GM23338 (cell line): Measurements from ENCODE around the gene CENPN. TPM values are rescaled to one million over a fixed set of nuclear protein-coding genes. Genes with fewer than 3 reads are reported as not detected.

Source experiments
- ATAC-seq: fragments of 200-7000 bp; cut with Tn5 transposase; 3 replicates; pipeline ENCODE4 v1.9.1; 2020
- DNase-seq: peaks from one replicate; pipeline ENCODE4 v3.0.0-alpha.2; 2015; ENCODE audit warnings: low spot score
- H2AFZ ChIP-seq: fragments of 200-600 bp; sonication (generic); 2 replicates; pipeline ENCODE4 v1.8.0; 2016; ENCODE audit warnings: antibody characterized with exemption, mild to moderate bottlenecking, moderate library complexity
- H3F3A ChIP-seq: fragments of 200-600 bp; sonication (generic); replicated peaks from 2 replicates; pipeline ENCODE4 v1.8.0; 2017; ENCODE audit warnings: antibody characterized with exemption, mixed run types, low read depth
- H3K27ac ChIP-seq: fragments of 200-600 bp; sonication (generic); 2 replicates; pipeline ENCODE4 v1.6.1; 2016; ENCODE audit warnings: low read depth
- H3K27me3 ChIP-seq: fragments of 200-600 bp; sonication (generic); 2 replicates; pipeline ENCODE4 v1.8.0; 2016; ENCODE audit warnings: mild to moderate bottlenecking, mixed run types, moderate library complexity; ENCODE audit not compliant: insufficient read depth
- H3K36me3 ChIP-seq: fragments of 200-600 bp; sonication (generic); 2 replicates; pipeline ENCODE4 v1.8.0; 2016; ENCODE audit warnings: mild to moderate bottlenecking; ENCODE audit not compliant: insufficient read depth
- H3K4me1 ChIP-seq: fragments of 200-600 bp; sonication (generic); 2 replicates; pipeline ENCODE4 v1.8.0; 2016; ENCODE audit warnings: mild to moderate bottlenecking, moderate library complexity; ENCODE audit not compliant: insufficient read depth
- H3K4me2 ChIP-seq: fragments of 200-600 bp; sonication (generic); 2 replicates; pipeline ENCODE4 v1.7.1; 2017; ENCODE audit warnings: mixed run types
- H3K4me3 ChIP-seq: fragments of 200-600 bp; sonication (generic); 2 replicates; pipeline ENCODE4 v1.6.1; 2016; ENCODE audit warnings: mixed run types
- H3K79me2 ChIP-seq: fragments of 200-600 bp; sonication (generic); replicated peaks from 2 replicates; pipeline ENCODE4 v1.8.0; 2017; ENCODE audit warnings: mild to moderate bottlenecking; ENCODE audit not compliant: insufficient read depth
- H3K9me2 ChIP-seq: fragments of 200-600 bp; sonication (generic); 2 replicates; pipeline ENCODE4 v1.8.0; 2017; ENCODE audit not compliant: insufficient read depth
- H4K20me1 ChIP-seq: fragments of 200-600 bp; sonication (generic); replicated peaks from 2 replicates; pipeline ENCODE4 v1.8.0; 2017; ENCODE audit warnings: mild to moderate bottlenecking; ENCODE audit not compliant: insufficient read depth
- H3K27ac Mint-ChIP-seq: 2 replicates; pipeline ENCODE4 v1.8.0; 2020; ENCODE audit warnings: inconsistent platforms, mild to moderate bottlenecking, moderate library complexity, mixed read lengths
- H3K27me3 Mint-ChIP-seq: 3 replicates; pipeline ENCODE4 v1.8.0; 2022; ENCODE audit warnings: low read depth, mild to moderate bottlenecking, moderate library complexity, mixed read lengths, inconsistent platforms; ENCODE audit not compliant: insufficient read depth, poor library complexity
- H3K36me3 Mint-ChIP-seq: 3 replicates; pipeline ENCODE4 v1.8.0; 2021; ENCODE audit warnings: low read depth, mild to moderate bottlenecking, inconsistent platforms, moderate library complexity, mixed read lengths
- H3K4me1 Mint-ChIP-seq: 3 replicates; pipeline ENCODE4 v1.8.0; 2020; ENCODE audit warnings: mild to moderate bottlenecking, inconsistent platforms, mixed read lengths
- H3K4me3 Mint-ChIP-seq: 3 replicates; pipeline ENCODE4 v1.8.0; 2021; ENCODE audit warnings: moderate library complexity, mild to moderate bottlenecking, inconsistent platforms, mixed read lengths
- H3K9me3 Mint-ChIP-seq: 3 replicates; pipeline ENCODE4 v1.8.0; 2020; ENCODE audit warnings: moderate library complexity, mild to moderate bottlenecking, inconsistent platforms, mixed read lengths
- CREB1 ChIP-seq: fragments of 250-450 bp; sonication (Bioruptor Pico); IDR thresholded peaks from 2 replicates; pipeline ENCODE4 v1.5.0; 2020; ENCODE audit warnings: low read depth, mild to moderate bottlenecking, moderate library complexity
- EZH2 ChIP-seq: fragments of 200-600 bp; sonication (generic); IDR thresholded peaks from one replicate; pipeline ENCODE4 v1.8.0; 2017; ENCODE audit warnings: antibody characterized with exemption, mild to moderate bottlenecking, low read depth; ENCODE audit not compliant: unreplicated experiment
- EZH2phosphoT487 ChIP-seq: fragments of 200-600 bp; sonication (generic); IDR thresholded peaks from one replicate; pipeline ENCODE4 v1.8.1; 2018; ENCODE audit warnings: antibody characterized with exemption; ENCODE audit not compliant: unreplicated experiment
- JUNB ChIP-seq: IDR thresholded peaks from one replicate; pipeline ENCODE4 v1.6.1; 2016; ENCODE audit warnings: antibody characterized with exemption; ENCODE audit not compliant: unreplicated experiment
- STAT1 ChIP-seq: IDR thresholded peaks from one replicate; pipeline ENCODE4 v1.6.1; 2016; ENCODE audit warnings: antibody characterized with exemption; ENCODE audit not compliant: unreplicated experiment
- ZNF462 ChIP-seq: fragments of 250-450 bp; sonication (Bioruptor Pico); IDR thresholded peaks from 2 replicates; pipeline ENCODE4 v1.5.0; 2020; ENCODE audit warnings: mild to moderate bottlenecking, moderate library complexity
- polyA plus RNA-seq: library from polyadenylated mRNA; unstranded; fragments of >200 nt; fragmentation: Nextera tagmentation; extraction: Ambion mirVana; gene quantifications from 2 replicates; pipeline ENCODE4 v1.2.1, GENCODE V29; 2016
- total RNA-seq: library from RNA; depleted of rRNA; stranded (reverse); fragments of >200 nt; shearing (Covaris generic); gene quantifications from 2 replicates; pipeline ENCODE4 v1.2.3, GENCODE V29; 2014
- TF ChIP-seq, protein P1 (sequence below): IDR thresholded peaks from one replicate; pipeline ENCODE4 v1.6.1; 2018; ENCODE audit warnings: antibody characterized with exemption; ENCODE audit not compliant: unreplicated experiment
- TF ChIP-seq, protein P2 (sequence below): IDR thresholded peaks from 2 replicates; pipeline ENCODE4 v1.6.1; 2016; ENCODE audit warnings: antibody characterized with exemption

Gene CENPN
- total and polyA plus RNA-seq, 2 experiments from 2014 or later = 43.6 to 80.8 TPM

- no peak overlapping the region for H3K27ac ChIP-seq
Measured at GRCh38 chr16:80969114-80969484, 37.9 kb upstream of the CENPN start.

DNA sequence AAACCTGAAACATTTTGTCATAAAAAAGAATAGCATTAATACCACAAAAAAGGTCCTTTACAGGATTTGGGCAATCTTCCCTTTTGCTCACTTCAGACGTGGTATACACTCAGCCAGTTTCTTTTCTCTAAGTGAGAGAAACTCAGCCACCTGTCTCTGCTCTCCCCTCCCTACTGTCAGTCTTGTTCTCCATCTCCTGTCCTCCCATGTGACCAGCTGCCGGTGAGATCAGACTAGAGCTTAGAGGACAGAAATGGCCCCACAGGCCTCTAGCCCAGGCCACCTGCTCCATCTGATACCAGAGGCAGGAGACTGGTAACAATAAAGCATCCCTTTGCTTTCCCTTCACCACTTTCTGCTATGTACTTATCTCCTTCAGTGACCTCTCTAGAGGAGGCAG lies 35.2 kb upstream of the CENPN start:
- ATAC-seq (no peak), DNase-seq (no peak)
- no peak overlapping the region for H3K4me3 ChIP-seq
- Mint-ChIP-seq H3K27me3 (peaks cover 2% of the 10 kb centered on the region), H3K36me3 (no peaks in the 10 kb centered on the region; the same call in 2 of the 3 replicates), H3K27ac (no peak overlapping the region), H3K9me3 (no peaks in the 10 kb centered on the region), H3K4me3 (no peak overlapping the region), H3K4me1 (peaks cover 2% of the 10 kb centered on the region; the same call in 2 of the 3 replicates)
- no peak overlapping the region for H3K27ac ChIP-seq
- H3K36me3 ChIP-seq = no peaks in the 10 kb centered on the region
- no peak overlapping the region for H2AFZ ChIP-seq
- H3K4me2 ChIP-seq = no peak overlapping the region
- H4K20me1 ChIP-seq = peaks cover 5% of the 10 kb centered on the region; the same call in 1 of the 2 replicates
- no peaks in the 10 kb centered on the region for H3K79me2 ChIP-seq
- H3K9me2 ChIP-seq = no peaks in the 10 kb centered on the region
- no peaks in the 10 kb centered on the region for H3K27me3 ChIP-seq
- H3F3A ChIP-seq = no peaks in the 10 kb centered on the region
- no peaks in the 10 kb centered on the region for H3K4me1 ChIP-seq
- TF ChIP-seq ZNF462 (CRISPR knock-in tag) (no peak), EZH2 (no peak), JUNB (no peak), CREB1 (CRISPR knock-in tag) (no peak)
- TF ChIP-seq, protein P1, sequence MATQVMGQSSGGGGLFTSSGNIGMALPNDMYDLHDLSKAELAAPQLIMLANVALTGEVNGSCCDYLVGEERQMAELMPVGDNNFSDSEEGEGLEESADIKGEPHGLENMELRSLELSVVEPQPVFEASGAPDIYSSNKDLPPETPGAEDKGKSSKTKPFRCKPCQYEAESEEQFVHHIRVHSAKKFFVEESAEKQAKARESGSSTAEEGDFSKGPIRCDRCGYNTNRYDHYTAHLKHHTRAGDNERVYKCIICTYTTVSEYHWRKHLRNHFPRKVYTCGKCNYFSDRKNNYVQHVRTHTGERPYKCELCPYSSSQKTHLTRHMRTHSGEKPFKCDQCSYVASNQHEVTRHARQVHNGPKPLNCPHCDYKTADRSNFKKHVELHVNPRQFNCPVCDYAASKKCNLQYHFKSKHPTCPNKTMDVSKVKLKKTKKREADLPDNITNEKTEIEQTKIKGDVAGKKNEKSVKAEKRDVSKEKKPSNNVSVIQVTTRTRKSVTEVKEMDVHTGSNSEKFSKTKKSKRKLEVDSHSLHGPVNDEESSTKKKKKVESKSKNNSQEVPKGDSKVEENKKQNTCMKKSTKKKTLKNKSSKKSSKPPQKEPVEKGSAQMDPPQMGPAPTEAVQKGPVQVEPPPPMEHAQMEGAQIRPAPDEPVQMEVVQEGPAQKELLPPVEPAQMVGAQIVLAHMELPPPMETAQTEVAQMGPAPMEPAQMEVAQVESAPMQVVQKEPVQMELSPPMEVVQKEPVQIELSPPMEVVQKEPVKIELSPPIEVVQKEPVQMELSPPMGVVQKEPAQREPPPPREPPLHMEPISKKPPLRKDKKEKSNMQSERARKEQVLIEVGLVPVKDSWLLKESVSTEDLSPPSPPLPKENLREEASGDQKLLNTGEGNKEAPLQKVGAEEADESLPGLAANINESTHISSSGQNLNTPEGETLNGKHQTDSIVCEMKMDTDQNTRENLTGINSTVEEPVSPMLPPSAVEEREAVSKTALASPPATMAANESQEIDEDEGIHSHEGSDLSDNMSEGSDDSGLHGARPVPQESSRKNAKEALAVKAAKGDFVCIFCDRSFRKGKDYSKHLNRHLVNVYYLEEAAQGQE = no peak
- TF ChIP-seq, protein P2, sequence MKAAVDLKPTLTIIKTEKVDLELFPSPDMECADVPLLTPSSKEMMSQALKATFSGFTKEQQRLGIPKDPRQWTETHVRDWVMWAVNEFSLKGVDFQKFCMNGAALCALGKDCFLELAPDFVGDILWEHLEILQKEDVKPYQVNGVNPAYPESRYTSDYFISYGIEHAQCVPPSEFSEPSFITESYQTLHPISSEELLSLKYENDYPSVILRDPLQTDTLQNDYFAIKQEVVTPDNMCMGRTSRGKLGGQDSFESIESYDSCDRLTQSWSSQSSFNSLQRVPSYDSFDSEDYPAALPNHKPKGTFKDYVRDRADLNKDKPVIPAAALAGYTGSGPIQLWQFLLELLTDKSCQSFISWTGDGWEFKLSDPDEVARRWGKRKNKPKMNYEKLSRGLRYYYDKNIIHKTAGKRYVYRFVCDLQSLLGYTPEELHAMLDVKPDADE = no peak

More at GRCh38 chr16:80969114-80969484, 37.9 kb upstream of the CENPN start:
- no peaks in the 10 kb centered on the region for H3F3A ChIP-seq
- DNase-seq (no peak), ATAC-seq (no peak)
- H3K9me2 ChIP-seq = no peaks in the 10 kb centered on the region
- no peaks in the 10 kb centered on the region for H3K79me2 ChIP-seq
- Mint-ChIP-seq H3K4me1 (no peaks in the 10 kb centered on the region), H3K27ac (peak overlapping the region; percentile 48; the same call in 1 of the 2 replicates), H3K36me3 (no peaks in the 10 kb centered on the region), H3K9me3 (no peaks in the 10 kb centered on the region), H3K4me3 (no peak overlapping the region), H3K27me3 (no peaks in the 10 kb centered on the region)
- no peaks in the 10 kb centered on the region for H3K36me3 ChIP-seq
- TF ChIP-seq STAT1 = no peak
- TF ChIP-seq CREB1 (CRISPR knock-in tag) = no peak
- TF ChIP-seq, protein P2 = no peak
- TF ChIP-seq EZH2phosphoT487 = no peak
- no peak overlapping the region for H3K4me3 ChIP-seq
- no peak overlapping the region for H3K4me2 ChIP-seq
- H3K4me1 ChIP-seq = no peaks in the 10 kb centered on the region
- H4K20me1 ChIP-seq = no peaks in the 10 kb centered on the region; the same call in 1 of the 2 replicates
- no peaks in the 10 kb centered on the region for H3K27me3 ChIP-seq
- no peak overlapping the region for H2AFZ ChIP-seq
